OCI-LY3 (cell line): ENCODE data around the gene FRS3.

Experiments
- H2AFZ ChIP-seq: fragments of 200-600, 300-600 bp; shearing (Covaris generic); 2 replicates; pipeline ENCODE4 v1.6.0; 2014; ENCODE audit warnings: antibody characterized with exemption, low read depth, low read length
- H3K27ac ChIP-seq: fragments of 200-600, 300-600 bp; sonication (generic); 2 replicates; pipeline ENCODE4 v1.5.1; 2014; ENCODE audit warnings: mild to moderate bottlenecking, low read length, moderate library complexity, mixed read lengths
- H3K27me3 ChIP-seq: fragments of 200-600, 300-600 bp; sonication (generic); 2 replicates; pipeline ENCODE4 v1.6.1; 2014; ENCODE audit warnings: low read depth, low read length, mixed read lengths
- H3K36me3 ChIP-seq: fragments of 200-600, 300-600 bp; sonication (generic); replicated peaks from 2 replicates; pipeline ENCODE3; 2014; ENCODE audit warnings: low read depth, low read length, mixed read lengths
- H3K4me1 ChIP-seq: fragments of 300-600, 200-600 bp; sonication (generic); 2 replicates; pipeline ENCODE4 v1.6.1; 2014; ENCODE audit warnings: low read length, mixed read lengths
- H3K4me2 ChIP-seq: fragments of 200-600, 300-600 bp; sonication (generic); 2 replicates; pipeline ENCODE4 v1.6.1; 2014; ENCODE audit warnings: low read length, mixed read lengths
- H3K4me3 ChIP-seq: fragments of 300-600, 200-600 bp; sonication (generic); 2 replicates; pipeline ENCODE4 v1.5.1; 2014; ENCODE audit warnings: antibody characterized with exemption, mild to moderate bottlenecking, low read length, moderate library complexity
- H3K79me2 ChIP-seq: fragments of 300-600, 200-600 bp; shearing (Covaris generic); 2 replicates; pipeline ENCODE4 v1.6.1; 2014; ENCODE audit warnings: mild to moderate bottlenecking, low read length, mixed read lengths
- H3K9ac ChIP-seq: fragments of 300-600, 200-600 bp; shearing (Covaris generic); 2 replicates; pipeline ENCODE4 v1.6.0; 2014; ENCODE audit warnings: mild to moderate bottlenecking, low read length, moderate library complexity
- H3K9me3 ChIP-seq: fragments of 200-600, 300-600 bp; shearing (Covaris generic); 2 replicates; pipeline ENCODE4 v1.6.1; 2014; ENCODE audit warnings: low read length, mixed read lengths; ENCODE audit not compliant: insufficient read depth
- H4K20me1 ChIP-seq: fragments of 200-600, 300-600 bp; sonication (generic); 2 replicates; pipeline ENCODE4 v1.6.1; 2016; ENCODE audit warnings: low read length, mixed read lengths; ENCODE audit not compliant: insufficient read depth
- EZH2phosphoT487 ChIP-seq: fragments of 200-600 bp; shearing (Covaris generic); IDR thresholded peaks from 2 replicates; pipeline ENCODE4 v1.6.1; 2018; ENCODE audit warnings: antibody characterized with exemption, mixed run types, low read depth
- TF ChIP-seq, protein P1 (sequence below): fragments of 200-600, 300-600 bp; sonication (generic); IDR thresholded peaks from 2 replicates; pipeline ENCODE4 v1.5.1; 2014; ENCODE audit warnings: antibody characterized with exemption, low read length, low read depth

The FRS3 gene

DNA sequence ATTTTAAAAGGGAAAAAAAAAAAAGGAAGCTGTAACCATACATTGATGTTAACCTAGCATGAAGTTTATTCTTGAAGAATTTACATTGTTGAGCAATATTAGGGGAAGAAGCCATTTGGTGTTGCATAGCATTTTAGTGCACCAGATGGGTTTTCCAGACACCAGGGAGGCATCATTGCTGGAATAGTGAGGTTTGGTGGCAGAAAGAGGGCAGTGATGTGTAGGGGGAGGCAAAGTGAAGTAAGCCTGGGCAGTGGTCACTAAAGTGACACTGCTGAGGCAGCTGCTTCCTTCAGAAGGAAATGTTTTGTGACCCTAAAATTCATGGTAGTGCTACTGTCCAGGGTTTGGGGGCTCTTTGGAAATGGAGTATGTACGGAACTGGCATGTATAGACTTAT, 10.3 kb upstream of the FRS3 start:
- H3K9ac ChIP-seq = no peak overlapping the region
- H3K4me2 ChIP-seq = no peak overlapping the region

DNA sequence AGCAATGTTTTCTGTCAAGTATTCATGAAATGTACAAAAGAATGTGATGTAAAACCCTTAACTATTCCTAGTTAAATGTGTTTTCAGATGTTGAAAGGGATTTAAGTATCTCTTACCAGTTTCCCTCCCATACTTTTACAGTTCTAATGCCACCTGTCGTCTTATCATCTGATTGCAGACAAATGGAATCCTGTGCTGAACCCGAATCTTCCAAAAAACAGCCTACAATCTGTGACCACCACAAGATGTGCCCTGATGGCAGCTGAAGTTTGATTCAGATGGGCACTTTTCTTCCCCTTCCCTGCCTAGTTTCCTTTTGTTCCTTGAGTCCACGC, 9.7 kb upstream of the FRS3 start:
- no peak overlapping the region for H2AFZ ChIP-seq
- H3K9me3 ChIP-seq = no peaks in the 10 kb centered on the region
- H3K4me1 ChIP-seq = peaks cover 19% of the 10 kb centered on the region
- H3K79me2 ChIP-seq = peaks cover 29% of the 10 kb centered on the region
- no peaks in the 10 kb centered on the region for H3K27me3 ChIP-seq
- no peak overlapping the region for H3K4me3 ChIP-seq
- peaks cover 37% of the 10 kb centered on the region for H3K36me3 ChIP-seq
- no peak overlapping the region for H3K4me2 ChIP-seq
- H4K20me1 ChIP-seq = no peaks in the 10 kb centered on the region
- TF ChIP-seq, protein P1, sequence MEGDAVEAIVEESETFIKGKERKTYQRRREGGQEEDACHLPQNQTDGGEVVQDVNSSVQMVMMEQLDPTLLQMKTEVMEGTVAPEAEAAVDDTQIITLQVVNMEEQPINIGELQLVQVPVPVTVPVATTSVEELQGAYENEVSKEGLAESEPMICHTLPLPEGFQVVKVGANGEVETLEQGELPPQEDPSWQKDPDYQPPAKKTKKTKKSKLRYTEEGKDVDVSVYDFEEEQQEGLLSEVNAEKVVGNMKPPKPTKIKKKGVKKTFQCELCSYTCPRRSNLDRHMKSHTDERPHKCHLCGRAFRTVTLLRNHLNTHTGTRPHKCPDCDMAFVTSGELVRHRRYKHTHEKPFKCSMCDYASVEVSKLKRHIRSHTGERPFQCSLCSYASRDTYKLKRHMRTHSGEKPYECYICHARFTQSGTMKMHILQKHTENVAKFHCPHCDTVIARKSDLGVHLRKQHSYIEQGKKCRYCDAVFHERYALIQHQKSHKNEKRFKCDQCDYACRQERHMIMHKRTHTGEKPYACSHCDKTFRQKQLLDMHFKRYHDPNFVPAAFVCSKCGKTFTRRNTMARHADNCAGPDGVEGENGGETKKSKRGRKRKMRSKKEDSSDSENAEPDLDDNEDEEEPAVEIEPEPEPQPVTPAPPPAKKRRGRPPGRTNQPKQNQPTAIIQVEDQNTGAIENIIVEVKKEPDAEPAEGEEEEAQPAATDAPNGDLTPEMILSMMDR = no peak
- TF ChIP-seq EZH2phosphoT487 = no peak
- H3K9ac ChIP-seq = no peak overlapping the region
- H3K27ac ChIP-seq = no peak overlapping the region

More for the DNA sequence above, 10.3 kb upstream of the FRS3 start:
- Histone ChIP-seq H4K20me1 (no peaks in the 10 kb centered on the region), H3K9me3 (no peaks in the 10 kb centered on the region), H3K27ac (no peak overlapping the region), H3K4me1 (peaks cover 12% of the 10 kb centered on the region), H3K27me3 (no peaks in the 10 kb centered on the region), H3K36me3 (peaks cover 41% of the 10 kb centered on the region), H3K79me2 (peaks cover 29% of the 10 kb centered on the region), H3K4me3 (no peak overlapping the region), H2AFZ (no peak overlapping the region)
- TF ChIP-seq EZH2phosphoT487 = no peak

DNA sequence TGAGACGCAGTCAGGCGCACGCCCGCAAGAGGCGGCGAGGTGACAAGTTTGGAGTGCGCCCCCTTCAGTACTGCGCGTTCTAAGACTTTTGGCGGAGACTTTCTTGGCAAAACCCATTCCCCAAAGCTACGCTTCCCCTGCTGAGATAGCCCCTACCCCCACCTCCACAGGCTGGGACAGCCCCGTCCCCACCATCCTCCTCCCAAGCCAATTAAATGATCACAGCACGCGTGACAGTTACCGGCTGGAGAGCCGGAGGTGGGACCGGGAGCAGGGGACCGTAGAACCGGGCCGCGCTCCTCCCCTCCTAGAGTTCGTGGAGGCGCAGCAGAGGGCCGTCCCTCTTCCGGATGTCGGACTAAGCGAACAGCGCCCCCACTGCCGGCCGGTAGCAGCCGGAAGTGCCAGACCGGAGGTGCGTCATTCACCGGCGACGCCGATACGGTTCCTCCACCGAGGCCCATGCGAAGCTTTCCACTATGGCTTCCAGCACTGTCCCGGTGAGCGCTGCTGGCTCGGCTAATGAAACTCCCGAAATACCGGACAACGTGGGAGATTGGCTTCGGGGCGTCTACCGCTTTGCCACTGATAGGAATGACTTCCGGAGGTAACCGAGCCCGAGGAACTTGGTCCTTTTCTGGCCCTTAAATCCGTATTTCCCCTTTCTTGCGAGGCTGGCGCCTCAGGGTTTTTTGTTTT, 7.7 kb upstream of the FRS3 start, which contains the start of gene TOMM6:
TSS of gene TOMM6 (plus strand) at position 476 of the 699 bp plus-strand sequence. CDS start at position 480, 4 bp downstream.
- Histone ChIP-seq H2AFZ (peak within 1 kb of the TSS; percentile 74), H4K20me1 (no peaks in the 10 kb centered on the region), H3K9ac (peak within 1 kb of the TSS; percentile 99), H3K79me2 (peaks cover 29% of the 10 kb centered on the region), H3K27me3 (no peaks in the 10 kb centered on the region), H3K4me3 (peak within 1 kb of the TSS; percentile 98), H3K36me3 (peaks cover 32% of the 10 kb centered on the region), H3K4me2 (peak within 1 kb of the TSS; percentile 89), H3K4me1 (peaks cover 24% of the 10 kb centered on the region), H3K9me3 (no peaks in the 10 kb centered on the region), H3K27ac (peak within 1 kb of the TSS; percentile 85)
- TF ChIP-seq, protein P1 = peak; percentile 84
- TF ChIP-seq EZH2phosphoT487 = no peak

DNA sequence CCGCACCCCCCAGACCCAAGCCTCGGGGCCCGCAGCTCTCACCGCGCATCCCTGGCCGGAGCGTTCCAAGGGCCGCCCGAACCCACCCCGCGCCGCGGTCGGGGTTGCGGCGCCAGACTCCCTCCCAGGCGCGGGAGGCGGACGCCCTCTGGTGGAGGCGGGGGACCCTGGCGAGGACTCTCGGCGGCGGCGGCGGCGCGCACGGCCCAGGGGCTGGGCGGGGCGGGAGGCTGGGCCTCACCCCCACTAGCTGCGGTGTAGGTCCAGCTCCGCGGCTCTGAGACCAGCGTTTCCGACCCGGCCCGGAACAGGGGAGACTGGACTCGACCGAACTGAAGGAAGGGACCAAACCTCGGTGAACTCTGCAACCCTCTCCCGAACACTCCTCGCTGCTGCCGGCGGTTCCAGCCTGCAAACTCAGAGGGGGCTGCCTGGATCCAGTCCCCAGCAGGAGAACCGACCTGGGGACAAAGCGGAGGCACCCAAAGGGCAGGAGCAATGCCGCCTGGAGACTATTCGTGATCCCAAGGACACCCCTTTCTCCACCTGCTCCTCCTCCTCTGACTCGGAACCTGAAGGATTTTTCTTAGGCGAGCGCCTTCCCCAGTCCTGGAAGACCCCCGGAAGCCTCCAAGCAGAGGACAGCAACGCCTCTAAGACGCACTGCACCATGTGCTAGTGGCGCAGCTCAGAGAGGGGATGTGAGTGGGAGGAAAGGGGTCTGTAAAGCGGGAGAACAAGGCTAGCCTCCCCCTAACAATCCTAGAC, 6.9 kb upstream of the FRS3 start:
- Histone ChIP-seq H3K9ac (peak overlapping the region; percentile 85), H4K20me1 (no peaks in the 10 kb centered on the region), H2AFZ (peak overlapping the region; percentile 68; the same call in 1 of the 2 replicates), H3K9me3 (no peaks in the 10 kb centered on the region), H3K4me3 (peak overlapping the region; percentile 98), H3K27me3 (no peaks in the 10 kb centered on the region), H3K27ac (peak overlapping the region; percentile 85), H3K79me2 (peaks cover 29% of the 10 kb centered on the region), H3K36me3 (peaks cover 26% of the 10 kb centered on the region), H3K4me2 (peak overlapping the region; percentile 89), H3K4me1 (peaks cover 27% of the 10 kb centered on the region)
- TF ChIP-seq EZH2phosphoT487 = no peak
- TF ChIP-seq, protein P1 = peak; percentile 76
